Esophagus squamous epithelium (tissue), 4 donors: ENCODE results near the gene GDPD1.

Experiments
- POLR2A ChIP-seq, 4 donors: fragments of 450-650 bp; IDR thresholded peaks; one replicate each; pipeline ENCODE4 v1.6.1; 2017; ENCODE audit warnings: antibody characterized with exemption in 4 of 4, mild to moderate bottlenecking in 4 of 4, moderate library complexity in 3 of 4
- TF ChIP-seq, protein P1 (sequence below), 6 experiments: fragments of 450-650 bp in 4 of 6; fragments of 200-600 bp in 2 of 6; sonication (generic) in 2 of 6; IDR thresholded peaks; one replicate each; pipeline ENCODE4 v1.5.1; 2016 to 2019; ENCODE audit warnings: antibody characterized with exemption in 6 of 6, mild to moderate bottlenecking in 4 of 6, moderate library complexity in 4 of 6

DNA sequence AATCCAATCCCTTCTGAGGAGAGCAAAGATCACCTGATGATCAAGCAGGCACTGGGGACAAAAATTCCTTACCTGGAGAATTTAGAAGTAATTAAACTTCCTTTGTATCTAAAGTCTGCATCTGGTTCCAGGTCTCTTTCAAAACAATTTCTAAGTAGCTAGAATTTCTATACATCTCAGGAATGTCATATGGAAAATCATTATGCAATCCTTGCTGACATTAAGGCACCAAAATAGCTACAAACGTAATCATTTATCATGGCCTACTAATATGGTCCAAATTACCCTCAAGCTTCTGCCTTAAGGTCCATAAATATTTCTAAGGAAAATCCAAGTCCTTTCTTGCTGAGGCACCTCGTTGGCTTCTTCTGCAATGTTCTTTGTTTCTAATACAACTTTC lies 78.2 kb downstream of the GDPD1 start:
- TF ChIP-seq, protein P1, sequence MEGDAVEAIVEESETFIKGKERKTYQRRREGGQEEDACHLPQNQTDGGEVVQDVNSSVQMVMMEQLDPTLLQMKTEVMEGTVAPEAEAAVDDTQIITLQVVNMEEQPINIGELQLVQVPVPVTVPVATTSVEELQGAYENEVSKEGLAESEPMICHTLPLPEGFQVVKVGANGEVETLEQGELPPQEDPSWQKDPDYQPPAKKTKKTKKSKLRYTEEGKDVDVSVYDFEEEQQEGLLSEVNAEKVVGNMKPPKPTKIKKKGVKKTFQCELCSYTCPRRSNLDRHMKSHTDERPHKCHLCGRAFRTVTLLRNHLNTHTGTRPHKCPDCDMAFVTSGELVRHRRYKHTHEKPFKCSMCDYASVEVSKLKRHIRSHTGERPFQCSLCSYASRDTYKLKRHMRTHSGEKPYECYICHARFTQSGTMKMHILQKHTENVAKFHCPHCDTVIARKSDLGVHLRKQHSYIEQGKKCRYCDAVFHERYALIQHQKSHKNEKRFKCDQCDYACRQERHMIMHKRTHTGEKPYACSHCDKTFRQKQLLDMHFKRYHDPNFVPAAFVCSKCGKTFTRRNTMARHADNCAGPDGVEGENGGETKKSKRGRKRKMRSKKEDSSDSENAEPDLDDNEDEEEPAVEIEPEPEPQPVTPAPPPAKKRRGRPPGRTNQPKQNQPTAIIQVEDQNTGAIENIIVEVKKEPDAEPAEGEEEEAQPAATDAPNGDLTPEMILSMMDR (IDR thresholded peaks at IDR 0.05): no peak
- no peak for TF ChIP-seq POLR2A (IDR thresholded peaks at IDR 0.05)
